PC-9 (cell line): ENCODE results near the gene ELP1. TPM values are rescaled to one million over a fixed set of nuclear protein-coding genes. Genes with fewer than 3 reads are reported as not detected.

ENCODE experiments used
- BruUV-seq: library from RNA; stranded (reverse); fragments of 400-500 nt; replicated peaks from 2 replicates; lab custom pipeline; 2021; lab: Mats Ljungman, UMichigan
- CTCF ChIA-PET: fragments of 300-600 bp; sonication (Branson Sonifier 250); formaldehyde crosslinking; loops from one replicate; lab custom pipeline; 2022; ENCODE audit warnings: antibody characterized with exemption; lab: Charles Lee
- POLR2A ChIA-PET: fragments of 300-600 bp; sonication (Branson Sonifier 250); formaldehyde crosslinking; loops from one replicate; lab custom pipeline; 2022; ENCODE audit warnings: antibody characterized with exemption; ENCODE audit not compliant: unreplicated experiment; lab: Charles Lee
- DNase-seq, 2 experiments: peaks; one replicate each; pipeline versions ENCODE4 v3.0.0 to v3.0.0-alpha.2; 2015 to 2022; ENCODE audit warnings: mixed read lengths in 1 of 2
- H2AFZ ChIP-seq: fragments of 200-600 bp; sonication (generic); 2 replicates; pipeline ENCODE4 v1.8.1; 2017; ENCODE audit warnings: antibody characterized with exemption
- H3F3A ChIP-seq: fragments of 200-600 bp; sonication (generic); 2 replicates; pipeline ENCODE4 v1.8.1; 2017; ENCODE audit warnings: antibody characterized with exemption, mild to moderate bottlenecking, low read depth; ENCODE audit not compliant: insufficient read depth
- H3K27ac ChIP-seq: fragments of 200-600 bp; sonication (generic); 2 replicates; pipeline ENCODE4 v1.6.1; 2016; ENCODE audit warnings: mixed run types
- H3K27me3 ChIP-seq: fragments of 200-600 bp; sonication (generic); 2 replicates; pipeline ENCODE4 v1.6.1; 2016; ENCODE audit warnings: low read depth, mixed run types; ENCODE audit not compliant: insufficient read depth
- H3K36me3 ChIP-seq: fragments of 200-600 bp; sonication (generic); 2 replicates; pipeline ENCODE4 v1.6.1; 2016; ENCODE audit warnings: low read depth, mixed run types
- H3K4me1 ChIP-seq: fragments of 200-600 bp; sonication (generic); replicated peaks from 2 replicates; pipeline ENCODE4 v1.6.1; 2016; ENCODE audit warnings: mixed run types; ENCODE audit not compliant: insufficient read depth
- H3K4me2 ChIP-seq: fragments of 200-600 bp; sonication (generic); 2 replicates; pipeline ENCODE4 v1.6.1; 2017; ENCODE audit warnings: mixed run types
- H3K4me3 ChIP-seq: fragments of 200-600 bp; sonication (generic); 2 replicates; pipeline ENCODE4 v1.6.1; 2016; ENCODE audit warnings: mixed run types
- H3K79me2 ChIP-seq: fragments of 200-600 bp; sonication (generic); 2 replicates; pipeline ENCODE4 v1.6.1; 2017; ENCODE audit warnings: low read depth, mixed run types
- H3K9me2 ChIP-seq: fragments of 200-600 bp; sonication (generic); 2 replicates; pipeline ENCODE4 v1.8.1; 2017; ENCODE audit warnings: mild to moderate bottlenecking; ENCODE audit not compliant: insufficient read depth
- H3K9me3 ChIP-seq: fragments of 200-600 bp; sonication (generic); 2 replicates; pipeline ENCODE4 v1.8.1; 2016; ENCODE audit warnings: low read depth; ENCODE audit not compliant: insufficient read depth
- H4K20me1 ChIP-seq: fragments of 200-600 bp; sonication (generic); 2 replicates; pipeline ENCODE4 v1.8.1; 2017; ENCODE audit not compliant: insufficient read depth
- CTCF ChIP-seq: fragments of 200-600 bp; sonication (generic); conservative IDR thresholded peaks from 2 replicates; pipeline ENCODE4 v1.6.1; 2017; ENCODE audit warnings: mixed run types, antibody characterized with exemption, mild to moderate bottlenecking, moderate library complexity
- EZH2 ChIP-seq: fragments of 200-600 bp; sonication (generic); IDR thresholded peaks from 2 replicates; pipeline ENCODE4 v1.8.0; 2017; ENCODE audit warnings: antibody characterized with exemption, low read depth
- intact Hi-C: fragments of 100-400 bp; cut with micrococcal nuclease; formaldehyde crosslinking; loops from one replicate; pipeline ENCODE4 v1.10.0; 2022; ENCODE audit not compliant: unreplicated experiment
- total RNA-seq: library from RNA; stranded (reverse); gene quantifications from 2 replicates; pipeline ENCODE4 v1.2.3, GENCODE V29; 2021

The ELP1 gene
- total RNA-seq, 1 experiment from 2014 or later: 35.1 TPM

DNA sequence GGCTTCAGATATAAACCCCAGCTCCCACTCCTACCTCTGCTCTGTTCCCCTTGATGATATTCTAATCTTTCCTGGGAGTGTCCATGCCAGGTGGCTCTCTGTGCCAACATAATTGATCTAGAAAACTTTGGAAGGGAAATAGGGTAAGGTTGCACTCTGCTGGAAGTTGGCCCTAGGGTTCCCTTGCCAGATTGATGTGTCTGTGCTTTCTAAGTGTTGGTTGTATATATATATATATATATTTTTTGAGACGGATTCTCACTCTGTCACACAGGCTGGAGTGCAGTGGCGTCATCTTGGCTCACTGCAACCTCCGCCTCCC, 101.8 kb downstream of the ELP1 start:
- Histone ChIP-seq H3K79me2 (no peaks in the 10 kb centered on the region), H4K20me1 (no peaks in the 10 kb centered on the region), H3K9me3 (no peaks in the 10 kb centered on the region; the same call in 1 of the 2 replicates), H3K36me3 (no peaks in the 10 kb centered on the region), H3K4me1 (peaks cover 10% of the 10 kb centered on the region; the same call in 1 of the 2 replicates), H2AFZ (no peak overlapping the region), H3K9me2 (no peaks in the 10 kb centered on the region), H3K4me3 (no peak overlapping the region), H3K4me2 (no peak overlapping the region), H3K27me3 (no peaks in the 10 kb centered on the region), H3K27ac (no peak overlapping the region), H3F3A (no peaks in the 10 kb centered on the region; the same call in 1 of the 2 replicates)
- intact Hi-C loops: no loop called here
- no peak for DNase-seq
- CTCF ChIA-PET: interaction anchor here (0.6 kb wide), 1 partner anchor 30 kb away, joined by 3 read pairs; no protein-coding TSS in a partner anchor
- no peak for TF ChIP-seq CTCF
- no peak for TF ChIP-seq EZH2
- no TSS peak for BruUV-seq
- POLR2A ChIA-PET: no interaction called here

DNA sequence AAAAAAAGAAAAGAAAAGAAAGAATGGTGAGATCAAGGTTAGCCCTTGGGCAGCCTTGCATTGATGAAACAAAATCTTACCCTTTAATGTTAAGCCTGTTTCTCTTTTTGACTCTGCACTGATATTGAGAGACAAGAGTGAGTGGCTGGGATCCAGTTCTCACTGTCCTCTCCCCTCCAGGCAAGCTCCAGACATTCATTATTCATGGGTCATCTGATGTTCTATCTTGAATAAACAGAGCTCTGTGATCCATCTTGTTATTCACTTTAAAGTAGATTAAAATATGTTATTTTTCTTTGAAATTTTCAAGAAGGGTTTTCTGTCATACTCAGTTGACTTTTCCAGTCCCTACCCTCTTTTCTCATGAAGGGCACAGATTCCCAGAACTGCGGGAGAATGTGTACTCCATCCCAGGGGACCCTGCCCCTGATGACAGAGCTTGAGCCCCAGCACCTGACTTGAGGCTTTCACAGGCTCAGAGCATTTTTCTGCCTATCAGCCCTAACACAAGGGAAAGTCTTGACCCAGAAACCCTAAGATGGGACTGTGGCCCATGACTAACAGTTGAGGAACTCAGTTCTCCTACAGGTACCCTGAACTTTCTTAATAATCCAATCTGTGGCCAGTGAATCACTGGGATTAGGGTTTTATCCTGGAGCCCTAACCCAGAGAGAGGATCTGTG, 102.3 kb downstream of the ELP1 start:
- Histone ChIP-seq H3K4me2 (no peak overlapping the region), H3K9me2 (no peaks in the 10 kb centered on the region), H4K20me1 (no peaks in the 10 kb centered on the region), H3K27me3 (no peaks in the 10 kb centered on the region), H3K79me2 (no peaks in the 10 kb centered on the region), H3F3A (no peaks in the 10 kb centered on the region; the same call in 1 of the 2 replicates), H3K36me3 (no peaks in the 10 kb centered on the region), H3K27ac (no peak overlapping the region), H3K9me3 (no peaks in the 10 kb centered on the region; the same call in 1 of the 2 replicates), H3K4me3 (no peak overlapping the region), H3K4me1 (peaks cover 10% of the 10 kb centered on the region; the same call in 1 of the 2 replicates), H2AFZ (no peak overlapping the region)
- BruUV-seq: no TSS peak
- CTCF ChIA-PET: interaction anchor here (0.6 kb wide), 1 partner anchor 30 kb away, joined by 3 read pairs; no protein-coding TSS in a partner anchor
- POLR2A ChIA-PET: no interaction called here
- peak in 1 of 2 experiments; percentile 43 for DNase-seq
- intact Hi-C loops: no loop called here
- TF ChIP-seq CTCF (no peak), EZH2 (no peak)

DNA sequence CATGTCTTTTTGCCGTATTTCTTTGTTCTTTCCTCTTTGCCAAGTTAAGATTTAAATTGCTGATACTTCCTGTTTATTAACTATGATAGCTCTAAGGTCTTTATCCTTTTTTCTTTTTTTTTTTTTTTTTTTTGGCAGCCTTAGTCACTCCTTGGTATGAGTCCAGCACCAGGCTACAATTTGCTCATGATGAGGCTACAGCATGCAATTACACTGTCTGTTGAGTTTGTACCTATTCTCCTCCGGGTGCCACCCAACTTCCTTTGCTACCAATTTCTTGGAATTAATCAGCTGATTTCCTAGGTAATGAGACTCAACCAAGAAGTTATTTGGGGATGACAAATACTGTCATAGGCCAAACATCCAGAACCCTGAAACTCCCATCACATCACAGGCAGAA, 103.7 kb downstream of the ELP1 start:
- ChIA-PET CTCF (interaction anchor here (0.6 to 0.7 kb wide), 4 partner anchors 53 to 558 kb away, joined by 3 to 8 read pairs (median 7); no protein-coding TSS in a partner anchor), POLR2A (interaction anchor here (0.6 kb wide), 1 partner anchor 1407 kb away, joined by 25 read pairs; no protein-coding TSS in a partner anchor)
- H3K9me3 ChIP-seq: no peaks in the 10 kb centered on the region
- intact Hi-C loops: no loop called here
- DNase-seq: no peak
- H3K27me3 ChIP-seq: no peaks in the 10 kb centered on the region
- H3K36me3 ChIP-seq: no peaks in the 10 kb centered on the region
- H3K4me2 ChIP-seq: no peak overlapping the region
- H2AFZ ChIP-seq: no peak overlapping the region
- 0 out of 2 replicates have a peak, but pooled peaks cover 5% of the 10 kb centered on the region for H3K4me1 ChIP-seq
- no peak overlapping the region for H3K27ac ChIP-seq
- no peaks in the 10 kb centered on the region for H3K79me2 ChIP-seq
- no TSS peak for BruUV-seq
- H3F3A ChIP-seq: no peaks in the 10 kb centered on the region; the same call in 1 of the 2 replicates
- H3K4me3 ChIP-seq: no peak overlapping the region
- TF ChIP-seq EZH2: no peak
- TF ChIP-seq CTCF: no peak
- no peaks in the 10 kb centered on the region for H4K20me1 ChIP-seq
- no peaks in the 10 kb centered on the region for H3K9me2 ChIP-seq
